GM12865 (cell line): ENCODE measurements around the gene TOMT.
"Not testable (repeated sequence)": the region's sequence is repeated elsewhere in the genome, so short reads cannot be mapped to it uniquely, and the experiment has no call there.

Source experiments
- DNase-seq: peaks from one replicate; pipeline ENCODE4 v3.0.0; 2010; ENCODE audit warnings: low read depth
- H3K4me3 ChIP-seq: 2 replicates; pipeline ENCODE4 v1.5.1; 2011; ENCODE audit warnings: mild to moderate bottlenecking, low read depth, low read length, control low read depth
- TF ChIP-seq, protein P1 (sequence below): IDR thresholded peaks from 2 replicates; pipeline ENCODE4 v1.5.1; 2011; ENCODE audit warnings: low read length, control low read depth, low read depth, inconsistent platforms; ENCODE audit not compliant: insufficient read depth; ENCODE audit errors: missing control alignments

Gene TOMT

DNA sequence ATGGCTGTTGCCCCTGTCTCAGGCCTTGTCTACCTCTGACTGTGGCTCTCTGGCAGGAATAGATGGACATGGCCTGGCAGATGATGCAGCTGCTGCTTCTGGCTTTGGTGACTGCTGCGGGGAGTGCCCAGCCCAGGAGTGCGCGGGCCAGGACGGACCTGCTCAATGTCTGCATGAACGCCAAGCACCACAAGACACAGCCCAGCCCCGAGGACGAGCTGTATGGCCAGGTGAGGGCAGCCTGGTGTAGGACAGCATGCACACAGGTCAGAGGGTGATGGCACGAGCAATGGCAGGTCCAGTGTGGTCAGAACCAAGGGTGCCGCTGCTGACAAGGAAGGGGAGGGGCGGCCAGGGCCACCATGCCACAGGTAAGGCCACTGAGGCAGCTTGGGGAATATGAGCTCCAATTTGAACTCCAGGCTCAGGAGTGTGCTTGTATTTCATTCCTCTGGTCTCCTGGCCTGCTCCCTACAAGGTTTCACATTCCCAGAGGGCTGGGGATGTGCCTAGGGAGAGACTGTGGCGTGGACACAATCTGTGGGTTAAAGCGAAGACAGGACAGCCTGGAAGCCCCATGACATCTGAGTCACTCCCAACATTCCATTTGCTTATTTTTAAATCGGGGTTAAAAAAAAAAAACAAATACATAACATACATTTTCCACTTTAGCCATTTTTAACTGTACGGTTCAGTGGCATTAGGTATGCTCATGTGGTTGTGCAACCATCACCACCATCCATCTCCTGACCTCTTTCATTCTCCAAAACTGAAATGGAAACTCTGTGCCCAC, 30.4 kb downstream of the TOMT start:
- H3K4me3 ChIP-seq: no peak overlapping the region
- TF ChIP-seq, protein P1, sequence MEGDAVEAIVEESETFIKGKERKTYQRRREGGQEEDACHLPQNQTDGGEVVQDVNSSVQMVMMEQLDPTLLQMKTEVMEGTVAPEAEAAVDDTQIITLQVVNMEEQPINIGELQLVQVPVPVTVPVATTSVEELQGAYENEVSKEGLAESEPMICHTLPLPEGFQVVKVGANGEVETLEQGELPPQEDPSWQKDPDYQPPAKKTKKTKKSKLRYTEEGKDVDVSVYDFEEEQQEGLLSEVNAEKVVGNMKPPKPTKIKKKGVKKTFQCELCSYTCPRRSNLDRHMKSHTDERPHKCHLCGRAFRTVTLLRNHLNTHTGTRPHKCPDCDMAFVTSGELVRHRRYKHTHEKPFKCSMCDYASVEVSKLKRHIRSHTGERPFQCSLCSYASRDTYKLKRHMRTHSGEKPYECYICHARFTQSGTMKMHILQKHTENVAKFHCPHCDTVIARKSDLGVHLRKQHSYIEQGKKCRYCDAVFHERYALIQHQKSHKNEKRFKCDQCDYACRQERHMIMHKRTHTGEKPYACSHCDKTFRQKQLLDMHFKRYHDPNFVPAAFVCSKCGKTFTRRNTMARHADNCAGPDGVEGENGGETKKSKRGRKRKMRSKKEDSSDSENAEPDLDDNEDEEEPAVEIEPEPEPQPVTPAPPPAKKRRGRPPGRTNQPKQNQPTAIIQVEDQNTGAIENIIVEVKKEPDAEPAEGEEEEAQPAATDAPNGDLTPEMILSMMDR: no peak
- no peak for DNase-seq

DNA sequence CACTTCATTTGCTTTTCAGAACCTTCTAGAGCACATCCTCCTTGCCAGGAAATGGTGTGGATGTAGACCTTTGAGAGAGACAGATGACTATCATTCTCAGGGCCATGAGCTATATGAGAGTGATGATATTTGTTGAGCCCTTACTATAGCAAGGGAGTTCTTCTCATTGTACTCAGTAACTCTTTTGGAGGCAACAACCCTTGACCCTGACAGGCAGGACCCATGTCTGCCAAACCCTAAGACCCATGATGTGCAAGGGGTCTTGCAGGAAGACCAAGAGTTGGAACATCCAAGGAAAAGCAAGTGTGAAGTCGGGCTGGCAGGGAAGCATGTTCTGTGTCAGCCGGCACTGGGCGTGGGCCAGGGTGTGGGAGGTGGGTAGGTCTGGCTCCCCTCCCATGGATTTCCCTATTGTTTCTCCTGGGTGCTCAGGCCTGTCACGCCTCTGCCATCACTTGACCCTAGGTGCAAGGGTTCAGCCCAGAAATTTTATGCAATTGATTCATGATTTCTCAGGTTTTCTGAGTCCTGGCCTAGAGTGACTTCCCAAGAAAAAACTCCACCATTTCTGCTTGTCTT, 31.0 kb downstream of the TOMT start:
- no peak overlapping the region for H3K4me3 ChIP-seq
- DNase-seq: peak; percentile 12
- TF ChIP-seq, protein P1: no peak

GRCh38 chr11:72138821-72139390, 33.2 kb downstream of the TOMT start:
- no peak overlapping the region for H3K4me3 ChIP-seq
- TF ChIP-seq, protein P1: no peak
- DNase-seq: no peak

DNA sequence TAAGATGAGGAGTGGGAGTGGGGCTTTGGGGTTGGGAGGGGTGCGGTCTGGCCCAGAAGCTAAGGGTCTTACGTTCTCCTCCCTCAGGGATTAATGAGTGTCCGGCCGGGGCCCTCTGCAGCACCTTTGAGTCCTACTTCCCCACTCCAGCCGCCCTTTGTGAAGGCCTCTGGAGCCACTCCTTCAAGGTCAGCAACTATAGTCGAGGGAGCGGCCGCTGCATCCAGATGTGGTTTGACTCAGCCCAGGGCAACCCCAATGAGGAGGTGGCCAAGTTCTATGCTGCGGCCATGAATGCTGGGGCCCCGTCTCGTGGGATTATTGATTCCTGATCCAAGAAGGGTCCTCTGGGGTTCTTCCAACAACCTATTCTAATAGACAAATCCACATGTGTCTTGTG, 33.8 kb downstream of the TOMT start:
- TF ChIP-seq, protein P1: no peak
- no peak for DNase-seq
- no peak overlapping the region for H3K4me3 ChIP-seq

GRCh38 chr11:72140661-72141060, 34.9 kb downstream of the TOMT start:
- H3K4me3 ChIP-seq: no peak overlapping the region
- DNase-seq: no peak
- TF ChIP-seq, protein P1: no peak

DNA sequence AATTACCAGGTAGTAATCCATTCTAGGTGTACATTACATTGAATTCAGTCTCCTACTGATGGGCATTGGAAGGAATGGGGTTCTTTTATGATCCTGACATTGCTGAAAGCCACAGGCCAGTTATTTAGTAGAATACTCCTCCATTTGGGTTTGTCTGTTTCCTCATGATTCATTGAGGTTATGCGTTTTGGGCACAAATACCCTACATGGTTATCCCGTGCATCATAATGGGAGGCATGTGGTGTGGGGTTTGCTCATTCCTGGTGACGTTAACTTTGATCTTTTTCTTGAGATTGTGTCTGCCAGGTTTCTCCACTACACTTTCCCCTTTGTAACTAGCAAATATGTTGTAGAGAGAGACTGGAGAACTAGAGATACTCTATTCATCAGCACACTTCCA, 35.3 kb downstream of the TOMT start:
- TF ChIP-seq, protein P1: no peak
- no peak for DNase-seq

GRCh38 chr11:72142086-72142485, 36.4 kb downstream of the TOMT start:
- DNase-seq, H3K4me3 ChIP-seq: not testable (repeated sequence)

More for the DNA sequence above, 35.3 kb downstream of the TOMT start:
- no peak overlapping the region for H3K4me3 ChIP-seq

- not testable (repeated sequence) for DNase-seq, H3K4me3 ChIP-seq
Measured at GRCh38 chr11:72142543-72142942, 36.8 kb downstream of the TOMT start.
